HL-60 (cell line): ENCODE results near the gene MTM1.

Source experiments
- DNase-seq, 2 experiments: peaks; one replicate each; pipeline ENCODE4 v3.0.0-alpha.2; 2010 to 2020; ENCODE audit warnings: low read depth in 1 of 2, low spot score in 1 of 2
- H3K27ac ChIP-seq: fragments of 250-450 bp; sonication (Bioruptor Pico); replicated peaks from 2 replicates; pipeline ENCODE4 v1.5.1; 2020; ENCODE audit warnings: mild to moderate bottlenecking, moderate library complexity
- H3K27me3 ChIP-seq: fragments of 250-450 bp; sonication (Bioruptor Pico); 2 replicates; pipeline ENCODE4 v1.5.1; 2021; ENCODE audit warnings: mild to moderate bottlenecking, moderate library complexity; ENCODE audit not compliant: insufficient read depth, poor library complexity, severe bottlenecking
- H3K4me3 ChIP-seq: replicated peaks from 2 replicates; pipeline ENCODE4 v1.5.1; 2011; ENCODE audit warnings: mild to moderate bottlenecking, control low read depth, low read length; ENCODE audit not compliant: insufficient read depth
- CTCF ChIP-seq: IDR thresholded peaks from one replicate; pipeline ENCODE4 v1.5.1; 2011; ENCODE audit warnings: low read length, control low read depth, inconsistent platforms; ENCODE audit not compliant: insufficient read depth
- GABPA ChIP-seq: IDR thresholded peaks from 2 replicates; pipeline ENCODE4 v1.6.1; 2012; ENCODE audit warnings: low read depth
- POLR2AphosphoS5 ChIP-seq: IDR thresholded peaks from 2 replicates; pipeline ENCODE4 v1.6.1; 2012; ENCODE audit warnings: low read depth
- REST ChIP-seq: IDR thresholded peaks from 2 replicates; pipeline ENCODE4 v1.6.1; 2012; ENCODE audit warnings: low read depth; ENCODE audit not compliant: insufficient replicate concordance
- SPI1 ChIP-seq: IDR thresholded peaks from 2 replicates; pipeline ENCODE4 v1.6.1; 2012; ENCODE audit warnings: low read depth, mild to moderate bottlenecking, borderline replicate concordance

MTM1 gene

GRCh38 chrX:150690126-150690525 lies 121.7 kb downstream of the MTM1 start:
- TF ChIP-seq REST: no peak
- TF ChIP-seq POLR2AphosphoS5: no peak
- no peak for TF ChIP-seq CTCF
- TF ChIP-seq SPI1: no peak
- TF ChIP-seq GABPA: no peak
- DNase-seq: no peak
- Histone ChIP-seq H3K4me3 (no peak overlapping the region), H3K27me3 (no peaks in the 10 kb centered on the region), H3K27ac (no peak overlapping the region)

- Histone ChIP-seq H3K27me3 (no peaks in the 10 kb centered on the region), H3K4me3 (0 out of 2 replicates have a peak overlapping the region, but pooled peaks have one; percentile 58), H3K27ac (no peak overlapping the region)
- TF ChIP-seq POLR2AphosphoS5 (no peak), CTCF (no peak), SPI1 (no peak), GABPA (no peak), REST (no peak)
- no peak for DNase-seq
Measured at GRCh38 chrX:150692296-150692695, 123.9 kb downstream of the MTM1 start.

- no peak for TF ChIP-seq GABPA
- no peak for TF ChIP-seq SPI1
- TF ChIP-seq REST: no peak
- no peak for TF ChIP-seq POLR2AphosphoS5
- no peak for TF ChIP-seq CTCF
- peak within 1 kb of the TSS; percentile 58 for H3K4me3 ChIP-seq
- H3K27ac ChIP-seq: peak within 1 kb of the TSS; percentile 57
- no peak for DNase-seq
- no peaks in the 10 kb centered on the region for H3K27me3 ChIP-seq
Measured at GRCh38 chrX:150692831-150693724, 124.7 kb downstream of the MTM1 start, which contains the start of gene MTMR1. MTMR1 (plus strand) TSS chrX:150693396; CDS start chrX:150693531, 135 bp downstream.
